HG03520 (cell line): ENCODE measurements around the gene SURF1.

Source experiments
- ATAC-seq: cut with Tn5 transposase; IDR thresholded peaks from one replicate; pipeline ENCODE4 v1.9.1; 2021; ENCODE audit warnings: mild to moderate bottlenecking, moderate library complexity; ENCODE audit not compliant: unreplicated experiment

The SURF1 gene

DNA sequence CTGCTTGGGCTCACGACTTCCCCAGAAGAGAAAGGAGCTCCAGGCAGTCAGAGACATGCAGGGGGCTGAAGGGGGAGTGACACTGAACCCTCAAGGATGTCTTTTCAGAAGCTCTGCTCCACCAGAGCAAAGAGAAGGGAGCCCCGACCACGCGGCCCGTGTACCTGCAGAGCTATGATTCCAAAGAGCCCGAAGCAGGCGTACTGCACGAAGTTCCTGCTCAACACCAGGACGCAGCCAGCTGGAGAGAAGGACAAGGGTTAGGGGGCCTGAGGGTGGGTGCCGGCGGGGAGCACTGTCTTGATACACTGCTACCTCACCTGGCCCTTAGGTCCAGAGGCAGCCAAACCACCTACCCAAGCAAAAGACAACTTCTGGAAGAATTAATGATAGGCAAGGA, 10.1 kb upstream of the SURF1 start:
- no peak for ATAC-seq

- ATAC-seq: no peak
Measured at GRCh38 chr9:133362359-133363044, 6.2 kb upstream of the SURF1 start.

GRCh38 chr9:133361507-133362092, 5.3 kb upstream of the SURF1 start:
- no peak for ATAC-seq

GRCh38 chr9:133360400-133361393, 4.4 kb upstream of the SURF1 start:
- ATAC-seq: no peak

GRCh38 chr9:133359399-133360175, 3.3 kb upstream of the SURF1 start:
- ATAC-seq: no peak

GRCh38 chr9:133357656-133358055, 1.4 kb upstream of the SURF1 start:
- no peak for ATAC-seq

- ATAC-seq: peak; percentile 27
Measured at GRCh38 chr9:133355881-133356357, 368 bp downstream of the SURF1 start.

DNA sequence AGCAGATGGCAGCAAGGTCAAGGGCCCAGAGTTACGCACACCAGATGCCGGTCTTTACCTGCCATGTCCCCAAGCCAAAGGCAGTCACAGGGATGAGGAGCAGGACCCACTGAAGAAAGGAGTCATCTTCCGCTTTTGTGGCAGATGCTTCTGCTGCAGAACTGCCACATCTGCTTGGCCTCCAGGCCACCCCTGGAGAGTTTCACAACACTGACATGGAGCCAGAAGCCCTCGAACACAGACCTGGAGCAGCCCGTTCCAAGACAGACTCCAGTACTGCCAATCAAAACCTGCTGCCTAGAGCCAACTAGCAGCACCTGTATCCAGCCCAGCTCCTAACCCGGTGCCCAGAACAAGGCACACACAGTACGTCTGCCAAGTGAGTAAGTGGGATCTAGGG, 1.5 kb downstream of the SURF1 start:
- no peak for ATAC-seq

DNA sequence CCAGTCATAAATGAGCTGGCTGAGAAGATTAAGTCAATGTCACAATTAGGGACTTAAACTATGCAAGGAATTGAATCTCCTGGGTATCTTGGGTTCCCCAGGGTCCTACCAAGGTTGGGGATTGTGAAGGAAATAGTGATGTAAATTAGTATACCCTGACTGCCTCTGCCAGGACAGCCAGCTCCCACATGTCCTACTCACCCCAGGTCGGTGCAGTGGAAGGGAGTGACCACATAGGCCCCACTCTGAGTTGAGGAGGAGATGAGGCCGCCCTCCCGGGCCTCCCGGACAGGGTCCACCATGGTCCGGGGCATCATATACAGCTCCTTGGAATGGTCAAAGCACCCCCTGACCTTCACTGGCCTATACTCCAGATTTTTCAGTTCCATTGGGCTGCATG, 2.7 kb downstream of the SURF1 start:
- ATAC-seq: no peak

- no peak for ATAC-seq
Measured at GRCh38 chr9:133352635-133353340, 3.5 kb downstream of the SURF1 start.

DNA sequence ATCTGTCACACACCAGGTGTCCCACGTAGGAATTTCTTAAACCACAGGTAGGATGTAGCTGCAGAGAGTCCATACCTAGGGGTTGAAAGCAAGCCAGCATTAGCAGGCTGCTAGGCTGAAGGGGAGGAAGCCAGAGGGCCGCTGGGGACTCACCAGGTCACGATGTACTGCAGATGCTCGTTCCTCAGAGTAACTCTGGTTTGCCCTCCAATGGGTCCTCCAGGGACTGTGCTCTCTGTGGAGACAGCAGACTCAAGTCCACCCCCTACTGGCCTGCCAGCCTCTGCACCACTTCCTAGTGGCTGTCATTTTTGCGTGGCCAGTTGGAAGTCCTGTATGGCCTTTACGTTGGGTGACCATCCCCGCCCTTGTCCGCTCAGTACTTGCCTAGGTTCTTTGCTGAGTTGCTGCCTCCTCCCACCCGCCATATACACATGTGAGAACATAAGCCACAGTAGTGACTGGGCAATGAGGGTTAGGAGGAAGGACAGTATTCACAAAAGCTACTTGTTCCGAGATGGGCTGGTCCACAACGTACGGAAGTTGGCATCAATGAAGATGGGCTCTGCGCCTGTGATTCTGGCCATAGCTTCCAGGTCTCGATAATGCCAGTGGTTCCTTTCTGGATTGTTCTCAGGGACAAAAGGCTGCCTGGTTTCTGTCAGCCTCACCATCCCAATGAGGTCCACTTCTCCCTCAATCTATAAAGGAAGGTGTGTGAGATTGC, 4.2 kb downstream of the SURF1 start:
- ATAC-seq: no peak

DNA sequence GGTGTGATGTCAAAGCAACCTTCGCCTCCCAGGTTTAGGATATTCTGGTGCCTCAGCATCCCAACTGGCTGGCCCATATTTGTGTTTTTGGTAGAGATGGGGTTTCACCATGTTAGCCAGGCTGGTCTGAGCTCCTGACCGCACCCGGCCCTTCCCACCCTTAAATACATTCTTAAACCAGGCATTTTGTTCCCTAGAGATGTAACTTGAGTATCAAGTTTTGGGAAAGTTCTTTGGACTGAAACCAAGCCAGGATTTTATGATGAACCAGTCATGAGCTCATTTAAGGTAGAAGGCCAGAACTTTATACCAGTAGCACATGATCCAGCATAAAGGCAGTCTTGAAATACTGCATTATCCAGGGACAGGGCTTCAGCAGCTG, 4.8 kb downstream of the SURF1 start:
- ATAC-seq: no peak

DNA sequence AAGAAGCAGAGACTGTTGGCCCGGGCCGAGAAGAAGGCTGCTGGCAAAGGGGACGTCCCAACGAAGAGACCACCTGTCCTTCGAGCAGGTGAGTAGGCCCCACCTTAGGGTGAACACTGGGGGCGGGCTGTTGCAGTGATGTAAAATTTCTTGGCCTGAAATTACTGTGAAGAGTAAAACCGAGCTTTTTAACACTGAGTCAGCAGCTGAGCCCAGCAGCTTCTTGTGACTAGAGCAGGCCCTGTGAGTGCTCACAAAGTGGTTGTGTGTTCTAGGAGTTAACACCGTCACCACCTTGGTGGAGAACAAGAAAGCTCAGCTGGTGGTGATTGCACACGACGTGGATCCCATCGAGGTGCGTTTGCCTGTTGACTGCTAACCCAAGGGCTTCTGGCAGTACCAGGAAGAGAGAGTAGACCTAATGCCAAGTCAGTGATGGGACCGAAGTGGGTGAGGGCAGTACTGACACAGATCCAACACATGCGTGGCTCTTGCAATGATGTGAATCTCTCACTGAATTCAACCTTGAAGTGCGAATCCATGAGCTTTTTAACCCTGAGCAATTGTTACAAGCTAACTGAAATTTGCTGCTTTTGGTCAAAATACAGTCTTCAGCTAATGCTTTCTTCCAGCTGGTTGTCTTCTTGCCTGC, 6.2 kb downstream of the SURF1 start:
- no peak for ATAC-seq

- no peak for ATAC-seq
Measured at GRCh38 chr9:133348718-133349573, 7.3 kb downstream of the SURF1 start.

DNA sequence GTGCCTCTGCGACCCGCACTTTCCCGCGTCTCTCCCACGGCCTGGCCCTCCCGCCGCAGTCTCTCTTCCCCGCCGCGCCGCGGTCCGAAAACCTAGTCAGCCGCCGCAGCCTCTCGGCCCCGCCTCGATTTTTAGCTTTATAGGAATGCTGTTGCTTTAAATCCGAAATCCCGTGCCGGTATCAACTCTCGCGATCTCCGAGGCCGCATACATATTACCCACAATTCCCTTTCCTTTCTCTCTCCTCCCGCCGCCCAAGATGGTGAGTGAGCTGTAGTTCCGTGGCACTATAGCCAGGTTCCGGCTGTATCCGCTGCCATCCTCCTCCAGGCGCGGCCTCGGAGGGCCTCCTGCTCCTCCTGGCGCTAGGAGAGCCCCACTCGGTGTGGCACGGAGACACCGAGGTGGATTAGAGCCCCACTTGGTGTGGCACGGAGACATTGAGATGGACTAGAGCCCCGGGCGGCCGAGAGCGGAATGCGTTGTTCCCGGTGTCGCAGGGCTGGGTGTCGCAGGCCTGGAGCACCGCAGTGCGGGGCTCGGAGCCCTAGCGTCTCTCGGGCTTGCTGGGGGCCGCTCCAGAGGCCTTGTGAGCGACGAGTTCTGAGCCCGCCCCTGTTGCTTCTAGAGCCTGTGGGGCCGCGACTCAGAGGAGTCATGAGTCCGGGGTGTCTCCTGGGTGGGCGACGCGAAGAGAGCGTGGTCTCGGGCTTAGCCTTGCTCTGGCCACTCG, 8.1 kb downstream of the SURF1 start, which contains the start of the genes MED22 and RPL7A:
TSS of gene MED22 (minus strand) at position 147 of the 733 bp plus-strand sequence. CDS start 1,469 bp downstream, outside the sequence.
TSS of gene RPL7A (plus strand) at position 234 of the 733 bp plus-strand sequence. CDS start at position 260, 26 bp downstream.
- ATAC-seq: peak; percentile 69

- peak; percentile 17 for ATAC-seq
Measured at GRCh38 chr9:133347515-133347984, 8.7 kb downstream of the SURF1 start.
